ENCODE results near the gene GLYR1.

GLYR1 gene

DNA sequence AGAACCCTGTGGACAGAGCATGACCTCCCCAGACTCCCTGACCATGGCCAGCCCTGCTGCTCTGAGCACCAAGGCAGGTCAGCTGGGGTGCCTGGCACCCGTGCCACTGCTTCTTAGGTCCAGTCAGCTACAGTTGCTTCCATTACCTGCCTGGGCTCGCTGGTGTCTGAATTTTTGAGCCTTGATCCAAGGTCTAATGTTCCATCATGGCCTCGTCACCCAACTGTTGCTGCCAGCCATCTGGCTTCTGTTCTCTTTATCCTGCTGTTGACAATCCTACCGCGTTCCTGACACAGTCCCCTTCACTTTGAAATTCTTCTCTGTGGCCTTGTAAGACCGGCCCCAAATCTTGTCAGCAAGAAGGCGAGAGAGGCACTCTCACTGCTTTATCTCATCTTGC, 16.7 kb downstream of the GLYR1 start:
- TF ChIP-seq CEBPB (IDR thresholded peaks at IDR 0.05) (no peak), EP300 (IDR thresholded peaks at IDR 0.05; ENCODE audit: borderline replicate concordance) (no peak), TEAD4 (IDR thresholded peaks at IDR 0.05) (no peak), CREB1 (IDR thresholded peaks at IDR 0.05; ENCODE audit: low read depth) (no peak), EGR1 (IDR thresholded peaks at IDR 0.05) (no peak), FOXM1 (IDR thresholded peaks at IDR 0.05; ENCODE audit: borderline replicate concordance, low read depth) (no peak), NFIC (IDR thresholded peaks at IDR 0.05) (no peak), TCF12 (IDR thresholded peaks at IDR 0.05; ENCODE audit: low read depth) (no peak), TAF1 (IDR thresholded peaks at IDR 0.05; ENCODE audit: low read depth) (no peak), RAD21 (IDR thresholded peaks at IDR 0.05; ENCODE audit: low read depth) (no peak), YY1 (IDR thresholded peaks at IDR 0.05; ENCODE audit: low read depth) (no peak), ZBTB7A (IDR thresholded peaks at IDR 0.05; ENCODE audit: low read depth) (no peak)
- TF ChIP-seq, protein P1, sequence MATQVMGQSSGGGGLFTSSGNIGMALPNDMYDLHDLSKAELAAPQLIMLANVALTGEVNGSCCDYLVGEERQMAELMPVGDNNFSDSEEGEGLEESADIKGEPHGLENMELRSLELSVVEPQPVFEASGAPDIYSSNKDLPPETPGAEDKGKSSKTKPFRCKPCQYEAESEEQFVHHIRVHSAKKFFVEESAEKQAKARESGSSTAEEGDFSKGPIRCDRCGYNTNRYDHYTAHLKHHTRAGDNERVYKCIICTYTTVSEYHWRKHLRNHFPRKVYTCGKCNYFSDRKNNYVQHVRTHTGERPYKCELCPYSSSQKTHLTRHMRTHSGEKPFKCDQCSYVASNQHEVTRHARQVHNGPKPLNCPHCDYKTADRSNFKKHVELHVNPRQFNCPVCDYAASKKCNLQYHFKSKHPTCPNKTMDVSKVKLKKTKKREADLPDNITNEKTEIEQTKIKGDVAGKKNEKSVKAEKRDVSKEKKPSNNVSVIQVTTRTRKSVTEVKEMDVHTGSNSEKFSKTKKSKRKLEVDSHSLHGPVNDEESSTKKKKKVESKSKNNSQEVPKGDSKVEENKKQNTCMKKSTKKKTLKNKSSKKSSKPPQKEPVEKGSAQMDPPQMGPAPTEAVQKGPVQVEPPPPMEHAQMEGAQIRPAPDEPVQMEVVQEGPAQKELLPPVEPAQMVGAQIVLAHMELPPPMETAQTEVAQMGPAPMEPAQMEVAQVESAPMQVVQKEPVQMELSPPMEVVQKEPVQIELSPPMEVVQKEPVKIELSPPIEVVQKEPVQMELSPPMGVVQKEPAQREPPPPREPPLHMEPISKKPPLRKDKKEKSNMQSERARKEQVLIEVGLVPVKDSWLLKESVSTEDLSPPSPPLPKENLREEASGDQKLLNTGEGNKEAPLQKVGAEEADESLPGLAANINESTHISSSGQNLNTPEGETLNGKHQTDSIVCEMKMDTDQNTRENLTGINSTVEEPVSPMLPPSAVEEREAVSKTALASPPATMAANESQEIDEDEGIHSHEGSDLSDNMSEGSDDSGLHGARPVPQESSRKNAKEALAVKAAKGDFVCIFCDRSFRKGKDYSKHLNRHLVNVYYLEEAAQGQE (IDR thresholded peaks at IDR 0.05; ENCODE audit: low read depth) = no peak
- TF ChIP-seq, protein P2, sequence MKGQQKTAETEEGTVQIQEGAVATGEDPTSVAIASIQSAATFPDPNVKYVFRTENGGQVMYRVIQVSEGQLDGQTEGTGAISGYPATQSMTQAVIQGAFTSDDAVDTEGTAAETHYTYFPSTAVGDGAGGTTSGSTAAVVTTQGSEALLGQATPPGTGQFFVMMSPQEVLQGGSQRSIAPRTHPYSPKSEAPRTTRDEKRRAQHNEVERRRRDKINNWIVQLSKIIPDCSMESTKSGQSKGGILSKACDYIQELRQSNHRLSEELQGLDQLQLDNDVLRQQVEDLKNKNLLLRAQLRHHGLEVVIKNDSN (IDR thresholded peaks at IDR 0.05) = no peak
- TF ChIP-seq, protein P3, sequence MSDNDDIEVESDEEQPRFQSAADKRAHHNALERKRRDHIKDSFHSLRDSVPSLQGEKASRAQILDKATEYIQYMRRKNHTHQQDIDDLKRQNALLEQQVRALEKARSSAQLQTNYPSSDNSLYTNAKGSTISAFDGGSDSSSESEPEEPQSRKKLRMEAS (IDR thresholded peaks at IDR 0.05) = no peak

DNA sequence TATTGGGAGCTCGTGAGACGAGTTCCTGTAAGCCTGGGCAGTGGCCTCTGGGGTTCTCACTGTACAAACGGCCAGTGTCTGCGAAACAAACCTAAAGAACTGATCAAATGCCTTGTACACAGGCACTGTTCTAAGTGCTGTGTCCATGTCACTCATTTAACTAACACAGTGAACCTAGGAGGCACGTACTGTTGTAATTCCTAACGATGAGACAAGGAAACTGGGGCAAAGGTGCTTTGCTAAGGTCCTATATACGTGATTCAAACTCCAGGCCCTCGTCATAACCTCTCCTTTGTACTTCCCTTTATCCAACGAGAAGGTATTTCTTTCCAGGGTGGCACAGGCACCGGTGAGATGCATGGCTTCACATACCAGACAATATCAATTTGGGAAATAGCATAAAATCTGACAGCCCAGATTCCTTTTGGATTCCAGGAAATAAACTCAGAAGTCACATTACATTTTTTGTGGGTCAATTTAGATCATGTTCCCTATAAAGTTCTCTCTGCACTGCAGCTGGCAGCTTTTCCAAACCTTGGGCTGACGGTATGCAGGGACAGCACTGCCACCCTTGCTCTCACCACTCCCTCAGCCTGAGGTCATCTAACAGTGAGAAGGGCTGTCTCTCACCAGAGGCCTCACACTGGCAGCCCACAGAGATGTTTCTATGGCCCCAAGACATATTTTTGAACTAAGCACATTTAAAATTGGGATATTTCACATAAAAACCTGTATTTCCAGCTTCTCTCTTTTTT, 18.3 kb downstream of the GLYR1 start:
- TF ChIP-seq NFIC (IDR thresholded peaks at IDR 0.05) = no peak
- no peak for TF ChIP-seq TAF1 (IDR thresholded peaks at IDR 0.05; ENCODE audit: low read depth)
- no peak for TF ChIP-seq EGR1 (IDR thresholded peaks at IDR 0.05)
- TF ChIP-seq FOXM1 (IDR thresholded peaks at IDR 0.05; ENCODE audit: borderline replicate concordance, low read depth) = no peak
- TF ChIP-seq, protein P3 (IDR thresholded peaks at IDR 0.05) = no peak
- no peak for TF ChIP-seq ZBTB7A (IDR thresholded peaks at IDR 0.05; ENCODE audit: low read depth)
- TF ChIP-seq RAD21 (IDR thresholded peaks at IDR 0.05; ENCODE audit: low read depth) = no peak

DNA sequence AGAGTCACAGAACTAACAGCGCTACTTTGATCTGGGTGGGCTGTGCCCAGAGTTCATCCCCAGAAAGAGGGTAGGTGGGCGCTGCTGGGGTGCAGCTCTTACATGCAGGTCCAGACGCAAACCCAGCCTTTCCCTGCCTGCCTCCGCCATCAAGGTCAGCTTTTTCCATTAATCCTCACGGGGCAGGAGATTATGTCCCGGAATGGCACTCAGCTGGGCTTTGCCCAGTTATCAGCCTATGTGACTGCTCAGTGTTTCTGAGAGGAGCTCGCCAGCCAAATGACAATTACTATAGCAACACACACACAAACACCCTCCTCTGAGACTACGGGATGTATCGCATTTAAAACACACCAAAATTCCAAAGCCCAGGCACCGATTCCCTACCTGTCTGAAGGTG, 20.1 kb downstream of the GLYR1 start:
- TF ChIP-seq EGR1 (IDR thresholded peaks at IDR 0.05) (no peak), CREB1 (IDR thresholded peaks at IDR 0.05; ENCODE audit: low read depth) (no peak), TCF12 (IDR thresholded peaks at IDR 0.05; ENCODE audit: low read depth) (no peak), ZBTB7A (IDR thresholded peaks at IDR 0.05; ENCODE audit: low read depth) (no peak), CEBPB (IDR thresholded peaks at IDR 0.05) (no peak), NFIC (IDR thresholded peaks at IDR 0.05) (no peak), TEAD4 (IDR thresholded peaks at IDR 0.05) (no peak), EP300 (IDR thresholded peaks at IDR 0.05; ENCODE audit: borderline replicate concordance) (no peak), TAF1 (IDR thresholded peaks at IDR 0.05; ENCODE audit: low read depth) (no peak), RAD21 (IDR thresholded peaks at IDR 0.05; ENCODE audit: low read depth) (no peak), YY1 (IDR thresholded peaks at IDR 0.05; ENCODE audit: low read depth) (no peak), FOXM1 (IDR thresholded peaks at IDR 0.05; ENCODE audit: borderline replicate concordance, low read depth) (no peak)
- TF ChIP-seq, protein P2 (IDR thresholded peaks at IDR 0.05) = no peak
- TF ChIP-seq, protein P1 (IDR thresholded peaks at IDR 0.05; ENCODE audit: low read depth) = no peak
- TF ChIP-seq, protein P3 (IDR thresholded peaks at IDR 0.05) = no peak

DNA sequence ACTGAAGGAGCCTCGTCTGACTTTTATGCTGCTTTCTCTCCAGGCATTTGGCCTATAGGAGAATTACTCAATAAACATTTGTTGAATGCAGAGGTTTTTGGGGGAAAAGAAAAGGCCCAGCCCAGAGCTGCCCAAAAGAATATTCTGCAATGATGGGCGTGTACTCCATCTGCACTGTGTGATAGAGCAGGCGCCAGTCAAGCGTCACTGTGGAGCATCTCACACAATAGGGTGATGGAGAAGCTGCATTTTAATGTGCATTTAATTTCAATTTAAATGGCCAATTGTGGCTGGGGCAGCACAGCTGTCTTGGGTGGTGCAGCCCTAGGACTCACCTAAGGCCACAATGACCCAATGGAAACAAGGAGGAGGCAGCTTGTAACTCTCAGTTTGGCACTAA, 20.6 kb downstream of the GLYR1 start:
- TF ChIP-seq FOXM1 (IDR thresholded peaks at IDR 0.05; ENCODE audit: borderline replicate concordance, low read depth) = no peak
- no peak for TF ChIP-seq CREB1 (IDR thresholded peaks at IDR 0.05; ENCODE audit: low read depth)
- no peak for TF ChIP-seq RAD21 (IDR thresholded peaks at IDR 0.05; ENCODE audit: low read depth)
- TF ChIP-seq ZBTB7A (IDR thresholded peaks at IDR 0.05; ENCODE audit: low read depth) = no peak
- TF ChIP-seq EP300 (IDR thresholded peaks at IDR 0.05; ENCODE audit: borderline replicate concordance) = no peak
- TF ChIP-seq, protein P2 (IDR thresholded peaks at IDR 0.05) = no peak
- TF ChIP-seq TCF12 (IDR thresholded peaks at IDR 0.05; ENCODE audit: low read depth) = no peak
- TF ChIP-seq YY1 (IDR thresholded peaks at IDR 0.05; ENCODE audit: low read depth) = no peak
- TF ChIP-seq, protein P3 (IDR thresholded peaks at IDR 0.05) = no peak
- TF ChIP-seq NFIC (IDR thresholded peaks at IDR 0.05) = no peak
- no peak for TF ChIP-seq EGR1 (IDR thresholded peaks at IDR 0.05)
- TF ChIP-seq TAF1 (IDR thresholded peaks at IDR 0.05; ENCODE audit: low read depth) = no peak
- TF ChIP-seq, protein P1 (IDR thresholded peaks at IDR 0.05; ENCODE audit: low read depth) = no peak
- TF ChIP-seq CEBPB (IDR thresholded peaks at IDR 0.05) = no peak

Data from Ishikawa (cell line).